ENCODE results near the gene SLC25A43.
"Not testable (repeated sequence)": the region's sequence is repeated elsewhere in the genome, so short reads cannot be mapped to it uniquely, and the experiment has no call there.

SLC25A43 gene

GRCh38 chrX:119468551-119469312, 69.6 kb downstream of the SLC25A43 start:
- DNase-seq, result no peak

- no peak for DNase-seq
These were observed 70.1 kb downstream of the SLC25A43 start for GRCh38 chrX:119469313-119469635.

- DNase-seq, result no peak
These were observed 75.7 kb downstream of the SLC25A43 start for GRCh38 chrX:119474615-119475388.

GRCh38 chrX:119475389-119476101, 76.4 kb downstream of the SLC25A43 start:
- no peak for DNase-seq

- no peak for DNase-seq
These were observed 78.7 kb downstream of the SLC25A43 start for GRCh38 chrX:119477812-119478232.

GRCh38 chrX:119478504-119478903, 79.4 kb downstream of the SLC25A43 start:
- no peak for DNase-seq

- no peak for DNase-seq
These were observed 80.7 kb downstream of the SLC25A43 start for GRCh38 chrX:119479845-119480244.

GRCh38 chrX:119481323-119481801, 82.2 kb downstream of the SLC25A43 start:
- DNase-seq, result no peak

- DNase-seq, result no peak
These were observed 82.9 kb downstream of the SLC25A43 start for GRCh38 chrX:119482041-119482440.

GRCh38 chrX:119482481-119483480, 83.6 kb downstream of the SLC25A43 start:
- peak; percentile 3 for DNase-seq

- DNase-seq, result no peak
These were observed 87.6 kb downstream of the SLC25A43 start for GRCh38 chrX:119486745-119487144.

- DNase-seq, result not testable (repeated sequence)
These were observed 88.6 kb downstream of the SLC25A43 start for GRCh38 chrX:119487766-119488165.

- no peak for DNase-seq
These were observed 89.6 kb downstream of the SLC25A43 start for GRCh38 chrX:119488749-119489148.

- DNase-seq, result no peak
These were observed 90.3 kb downstream of the SLC25A43 start for GRCh38 chrX:119489212-119490074.

GRCh38 chrX:119492463-119492862, 93.3 kb downstream of the SLC25A43 start:
- no peak for DNase-seq

GRCh38 chrX:119493851-119494495, 94.8 kb downstream of the SLC25A43 start:
- DNase-seq, result not testable (repeated sequence)

- DNase-seq, result no peak
These were observed 96.9 kb downstream of the SLC25A43 start for GRCh38 chrX:119495734-119496726.

GRCh38 chrX:119497185-119497584, 98.0 kb downstream of the SLC25A43 start:
- no peak for DNase-seq

- no peak for DNase-seq
These were observed 101.1 kb downstream of the SLC25A43 start for GRCh38 chrX:119500061-119500800.

Measured in cortex of kidney (tissue), 1 donor.